HG02642 (cell line): ENCODE data around the gene ATF1.
A peak's percentile ranks its signal among the peaks of the same experiment; 100 is the strongest.
"Not testable (repeated sequence)": the region's sequence is repeated elsewhere in the genome, so short reads cannot be mapped to it uniquely, and the experiment has no call there.

Experiments
- ATAC-seq: cut with Tn5 transposase; IDR thresholded peaks from one replicate; pipeline ENCODE4 v1.9.1; 2021; ENCODE audit warnings: mild to moderate bottlenecking; ENCODE audit not compliant: unreplicated experiment, poor library complexity

ATF1 gene

DNA sequence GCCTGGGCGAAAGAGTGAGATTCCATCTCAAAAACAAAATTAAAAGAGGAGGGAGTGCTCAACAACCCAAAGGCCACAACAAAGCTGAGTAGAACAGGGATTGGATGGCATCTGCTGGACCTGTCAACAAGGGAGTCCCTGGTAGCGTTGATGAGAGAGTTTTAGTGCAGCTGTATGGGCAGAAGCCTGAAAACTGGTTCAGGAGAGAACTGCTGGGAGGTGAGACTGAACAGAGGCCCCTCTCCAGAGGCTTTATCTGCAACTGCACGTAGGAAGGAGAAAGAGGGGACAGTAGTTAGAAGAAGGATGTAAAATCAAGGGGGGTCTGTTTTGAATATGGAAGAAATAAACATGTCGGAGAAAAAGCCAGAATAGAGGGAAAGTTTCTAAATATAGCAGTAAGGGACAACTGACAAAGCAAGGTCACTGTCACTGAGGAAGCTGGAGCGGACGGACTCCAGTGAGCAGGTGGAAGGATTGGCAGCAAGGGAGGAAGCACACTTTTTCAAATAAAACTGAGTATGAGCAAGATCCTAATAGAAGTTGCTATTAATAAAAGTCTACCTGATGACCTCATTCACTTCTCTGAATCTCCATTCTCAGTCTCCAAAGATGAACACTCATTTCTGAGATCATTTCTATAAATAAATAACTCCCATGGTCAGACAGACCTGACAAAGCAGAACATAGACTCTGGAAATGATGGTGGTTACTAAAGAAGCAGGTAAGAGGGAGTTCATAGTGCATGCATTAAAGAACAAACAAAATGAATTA is 11.8 kb upstream of the ATF1 start:
- no peak for ATAC-seq

GRCh38 chr12:50753232-50753769 is 10.6 kb upstream of the ATF1 start:
- no peak for ATAC-seq

- ATAC-seq: peak; percentile 53
Measured at GRCh38 chr12:50764286-50765094, 589 bp downstream of the ATF1 start.

GRCh38 chr12:50765095-50765911 is 1.4 kb downstream of the ATF1 start:
- ATAC-seq: peak; percentile 5

- no peak for ATAC-seq
Measured at GRCh38 chr12:50768391-50768790, 4.5 kb downstream of the ATF1 start.

DNA sequence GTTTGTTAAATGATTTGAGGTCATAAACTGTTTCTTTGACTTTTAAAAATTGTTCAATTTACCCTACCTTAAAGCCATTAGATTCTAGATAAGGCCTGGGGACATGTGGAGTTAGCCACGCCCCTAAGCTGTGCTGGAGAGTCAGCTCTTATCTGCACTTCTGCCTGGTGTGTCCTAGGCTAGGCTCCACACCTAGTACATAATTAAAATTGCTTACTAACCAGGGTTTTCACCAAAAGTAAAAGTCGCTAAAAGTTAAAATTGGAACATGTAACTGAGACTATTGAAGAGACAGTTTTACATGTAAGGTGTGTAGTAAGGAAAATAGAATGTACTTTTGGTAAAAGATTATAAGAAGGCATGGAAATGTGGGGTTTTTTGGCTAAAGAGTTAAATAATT is 4.9 kb downstream of the ATF1 start:
- not testable (repeated sequence) for ATAC-seq

- no peak for ATAC-seq
Measured at GRCh38 chr12:50771409-50771808, 7.5 kb downstream of the ATF1 start.

DNA sequence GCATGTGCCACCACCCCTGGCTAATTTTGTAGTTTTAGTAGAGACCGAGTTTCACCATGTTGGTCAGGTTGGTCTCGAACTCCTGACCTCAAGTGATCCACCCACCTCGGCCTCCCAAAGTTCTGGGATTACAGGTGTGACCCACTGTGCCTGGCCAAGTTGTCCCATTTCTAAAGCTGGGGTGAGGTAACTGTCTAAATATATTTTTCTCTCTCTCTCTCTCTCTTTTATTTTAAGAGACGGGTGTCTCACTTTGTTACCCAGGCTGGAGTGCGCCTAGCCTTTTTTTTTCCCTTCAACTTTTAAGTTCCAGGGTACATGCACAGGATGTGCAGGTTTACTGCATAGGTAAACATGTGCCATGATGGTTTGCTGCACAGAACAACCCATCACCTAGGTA is 8.6 kb downstream of the ATF1 start:
- no peak for ATAC-seq

- no peak for ATAC-seq
Measured at GRCh38 chr12:50772877-50773276, 9.0 kb downstream of the ATF1 start.

- ATAC-seq: no peak
Measured at GRCh38 chr12:50775251-50775650, 11.3 kb downstream of the ATF1 start.

- no peak for ATAC-seq
Measured at GRCh38 chr12:50776749-50777728, 13.1 kb downstream of the ATF1 start.

DNA sequence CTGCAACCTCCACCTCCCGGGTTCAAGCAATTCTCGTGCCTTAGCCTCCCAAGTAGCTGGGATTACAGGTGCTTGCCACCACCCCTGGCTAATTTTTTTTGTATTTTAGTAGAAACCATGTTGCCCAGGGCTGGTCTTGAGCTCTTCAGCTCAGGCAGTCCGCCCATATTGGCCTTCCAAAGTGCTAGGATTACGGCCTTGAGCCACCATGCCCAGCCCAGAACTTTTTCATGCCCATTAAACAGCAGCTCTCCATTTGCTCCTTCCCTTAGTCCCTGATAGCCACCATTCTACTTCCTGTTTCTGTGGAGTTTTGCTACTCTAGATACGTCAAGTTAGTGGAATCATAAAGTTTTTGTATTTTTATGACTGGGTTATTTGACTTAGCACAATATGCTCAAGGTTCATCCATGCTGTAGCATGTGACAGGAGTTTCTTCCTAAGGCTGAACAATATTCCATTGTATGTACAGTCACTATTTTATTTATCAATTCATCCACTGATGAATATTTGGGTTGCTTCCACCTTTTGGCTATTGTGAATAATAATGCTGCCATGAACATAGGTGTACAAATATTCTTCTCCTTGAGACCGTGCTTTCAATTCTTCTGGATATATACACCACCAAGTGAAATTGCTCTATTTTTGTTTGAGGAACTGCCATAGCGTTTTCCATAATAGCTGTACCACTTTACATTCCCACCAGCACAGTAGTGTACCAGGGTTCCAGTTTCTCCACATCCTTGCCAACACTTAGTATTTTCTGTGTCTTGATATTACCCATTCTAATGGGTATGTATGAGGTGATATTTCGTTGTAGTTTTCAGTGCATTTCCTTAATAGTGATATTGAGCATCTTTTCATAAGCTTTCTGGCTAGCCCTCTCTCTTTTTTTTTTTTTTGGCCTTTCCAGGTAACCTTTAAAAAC is 15.0 kb downstream of the ATF1 start:
- no peak for ATAC-seq

GRCh38 chr12:50780013-50780412 is 16.1 kb downstream of the ATF1 start:
- no peak for ATAC-seq

DNA sequence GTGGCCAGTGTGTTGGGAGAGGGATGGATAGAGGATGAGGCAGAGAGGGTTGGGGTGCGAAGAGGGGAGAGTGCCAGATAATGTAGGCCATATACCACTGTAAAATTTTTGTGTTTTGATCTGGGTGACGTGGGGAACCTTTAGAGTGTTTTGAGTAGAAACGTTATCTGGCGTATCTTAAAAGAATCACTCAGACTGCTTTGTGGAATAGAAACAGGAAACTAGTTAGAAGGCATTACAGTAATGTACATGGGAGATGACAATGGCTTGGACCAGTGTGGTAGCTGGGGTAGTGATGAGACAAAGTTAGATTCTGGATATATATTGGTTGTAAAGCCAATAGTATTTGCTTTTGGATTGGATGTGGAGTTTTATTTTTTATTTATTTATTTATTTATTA is 20.6 kb downstream of the ATF1 start:
- ATAC-seq: no peak

DNA sequence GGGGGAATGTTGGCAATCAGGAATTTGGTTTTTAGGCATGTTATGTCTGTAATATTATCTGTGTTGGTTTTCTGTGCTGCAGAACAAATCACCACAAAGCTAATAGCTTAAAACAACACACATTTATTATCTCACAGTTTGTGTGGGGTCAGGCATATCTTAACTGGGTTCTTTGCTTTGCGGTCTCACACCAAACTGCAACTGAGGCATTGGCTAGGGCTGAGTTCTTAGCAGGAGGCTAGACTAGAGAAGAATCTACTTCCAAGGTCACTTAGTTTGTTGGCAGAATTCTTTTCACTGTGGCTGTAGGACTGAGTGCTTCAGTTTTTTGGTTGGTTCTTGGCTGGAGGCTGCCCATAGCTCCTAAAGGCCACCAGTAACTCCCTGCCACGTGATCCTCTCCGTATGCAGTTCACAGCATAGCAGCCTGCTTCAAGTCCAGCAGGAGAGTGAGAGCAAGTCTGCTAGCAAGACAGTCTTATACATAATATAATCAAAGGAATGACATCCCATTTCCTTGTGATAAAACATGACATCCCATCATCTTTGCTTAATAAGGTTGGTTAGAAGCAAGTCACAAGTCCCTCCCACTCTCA is 21.6 kb downstream of the ATF1 start:
- no peak for ATAC-seq

DNA sequence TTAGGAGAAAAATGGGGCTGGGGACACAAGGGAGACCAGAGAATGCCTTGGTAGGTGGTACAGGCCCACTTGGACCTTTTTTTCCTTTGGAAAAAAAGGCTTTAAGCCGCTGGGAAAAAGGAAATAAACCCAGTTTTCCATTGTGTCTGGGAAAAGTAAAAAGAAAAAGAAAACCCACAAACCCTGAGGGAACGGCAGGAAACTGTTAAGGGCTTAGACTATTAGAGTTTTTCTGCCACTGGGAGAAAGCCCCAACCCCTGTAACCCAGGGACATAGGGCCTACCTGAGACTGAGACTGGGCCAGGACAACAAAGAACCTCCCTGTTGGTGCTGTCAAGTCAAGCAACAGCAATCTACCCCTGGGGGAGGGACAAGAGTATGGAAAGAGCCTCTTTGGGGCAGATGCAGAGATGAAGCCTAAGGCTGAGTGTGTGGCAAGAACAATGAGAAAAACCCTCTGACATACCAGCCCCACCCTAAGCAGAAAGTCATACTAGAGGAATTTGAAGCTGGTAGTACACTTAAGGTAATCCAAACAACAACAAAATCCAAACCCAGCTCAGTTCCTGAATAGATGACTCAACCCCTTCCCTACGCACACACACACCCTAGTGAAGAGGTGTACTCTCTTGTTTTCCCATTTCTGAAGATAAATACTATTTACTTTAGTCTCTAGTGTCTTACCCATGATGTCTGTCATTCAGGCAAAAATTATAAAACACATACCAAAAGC is 22.8 kb downstream of the ATF1 start:
- ATAC-seq: no peak

DNA sequence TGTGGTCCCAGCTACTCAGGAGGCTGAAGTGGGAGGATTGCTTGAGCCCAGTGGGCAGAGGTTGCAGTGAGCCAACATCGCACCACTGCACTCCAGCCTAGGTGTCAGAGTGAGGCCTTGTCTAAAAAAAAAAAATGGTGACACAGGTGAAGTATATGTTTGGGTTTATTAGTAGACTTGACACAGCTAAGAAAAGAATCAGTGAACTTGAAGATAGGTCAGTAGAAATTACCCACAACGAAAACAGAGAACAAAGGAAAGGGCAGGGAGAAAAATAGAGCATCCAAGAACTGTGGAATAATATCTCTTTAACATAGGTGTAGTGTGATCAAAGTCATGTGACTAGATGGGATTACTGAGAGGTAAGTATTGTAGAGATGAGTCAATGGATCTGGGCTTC is 23.7 kb downstream of the ATF1 start:
- ATAC-seq: no peak
